ENCODE measurements around the gene SNX19.

The SNX19 gene

DNA sequence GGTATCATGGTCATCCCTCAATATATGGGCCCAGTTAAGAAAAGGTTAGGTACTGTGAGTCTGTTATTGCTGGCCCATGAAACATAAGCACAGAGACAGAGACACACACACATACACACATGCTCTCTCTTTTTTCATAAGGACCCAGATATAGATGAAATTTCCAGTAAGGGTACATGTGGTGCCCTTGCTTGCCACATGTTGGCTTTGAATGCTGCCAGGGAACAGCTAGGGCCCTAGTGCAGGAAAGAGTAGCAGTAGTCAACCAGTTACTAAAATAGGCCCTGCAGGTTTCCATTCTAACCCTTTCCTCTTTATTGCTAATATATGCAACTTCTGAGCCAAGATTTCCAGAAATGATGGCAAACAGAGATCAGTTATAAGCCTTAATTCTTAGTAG, 9.1 kb downstream of the SNX19 start:
- DNase-seq (ENCODE audit: low spot score): no peak

DNA sequence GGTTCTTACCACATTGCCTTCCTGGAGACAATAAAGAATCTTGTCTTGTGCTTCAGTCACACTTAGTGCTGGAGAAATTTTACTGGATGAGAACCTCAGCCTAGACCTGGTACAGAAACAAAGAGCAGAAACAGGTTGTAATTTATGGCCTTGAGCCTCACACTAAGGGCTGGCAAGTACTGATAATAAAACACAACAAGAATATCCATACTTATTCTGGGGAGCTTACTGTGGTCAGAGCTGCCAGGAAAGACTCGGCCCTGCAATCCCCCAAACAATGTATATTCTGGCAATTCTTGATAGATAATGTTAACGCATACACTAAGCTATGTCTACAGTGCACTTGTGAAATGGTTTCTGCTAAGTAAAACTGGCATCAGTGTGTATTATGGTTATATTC, 9.7 kb downstream of the SNX19 start:
- no peak for DNase-seq (ENCODE audit: low spot score)

- no peak for DNase-seq (ENCODE audit: low spot score)
Measured at GRCh38 chr11:130905512-130905911, 10.8 kb downstream of the SNX19 start.

GRCh38 chr11:130904380-130904779, 11.9 kb downstream of the SNX19 start:
- DNase-seq (ENCODE audit: low spot score): peak; percentile 31

DNA sequence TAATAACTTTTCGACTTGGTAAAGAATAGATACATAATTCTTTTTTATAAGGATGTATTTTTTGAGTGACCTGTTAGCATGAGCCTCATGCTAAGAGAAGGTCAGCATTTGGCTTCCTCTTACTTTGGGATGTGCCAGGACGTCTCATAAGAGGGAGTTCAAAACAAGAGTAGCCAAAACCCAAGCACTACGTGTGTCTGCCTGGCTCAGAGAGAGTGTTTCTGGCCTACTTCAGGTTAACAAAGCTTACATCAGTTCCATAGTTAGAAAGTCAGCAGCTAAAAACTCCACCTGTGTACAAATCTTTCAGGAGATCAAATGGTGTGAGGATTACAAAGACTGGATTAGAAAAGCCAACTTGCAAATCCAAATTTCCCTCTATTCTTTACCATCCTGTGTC, 13.9 kb downstream of the SNX19 start:
- no peak for DNase-seq (ENCODE audit: low spot score)

DNA sequence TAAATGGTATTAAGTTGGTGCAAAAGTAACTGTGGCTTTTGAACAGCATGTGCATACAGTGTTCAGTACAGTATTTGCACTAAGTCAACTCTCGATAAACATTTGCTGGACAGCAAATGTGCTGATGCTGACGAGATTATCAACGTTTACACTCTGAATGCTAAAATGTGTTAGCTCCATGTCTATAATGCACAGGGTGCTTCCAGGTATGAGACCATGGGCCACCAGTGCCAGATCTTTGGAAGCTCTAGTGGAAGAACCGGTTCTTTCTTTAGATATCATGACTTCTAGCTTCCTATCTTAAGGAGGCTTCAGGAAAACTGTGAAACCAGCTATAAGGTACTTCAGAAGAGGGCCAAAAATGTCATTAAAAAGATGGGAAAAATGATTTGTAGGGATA, 17.2 kb downstream of the SNX19 start:
- DNase-seq (ENCODE audit: low spot score): no peak

GRCh38 chr11:130897262-130898182, 18.8 kb downstream of the SNX19 start:
- no peak for DNase-seq (ENCODE audit: low spot score)

DNA sequence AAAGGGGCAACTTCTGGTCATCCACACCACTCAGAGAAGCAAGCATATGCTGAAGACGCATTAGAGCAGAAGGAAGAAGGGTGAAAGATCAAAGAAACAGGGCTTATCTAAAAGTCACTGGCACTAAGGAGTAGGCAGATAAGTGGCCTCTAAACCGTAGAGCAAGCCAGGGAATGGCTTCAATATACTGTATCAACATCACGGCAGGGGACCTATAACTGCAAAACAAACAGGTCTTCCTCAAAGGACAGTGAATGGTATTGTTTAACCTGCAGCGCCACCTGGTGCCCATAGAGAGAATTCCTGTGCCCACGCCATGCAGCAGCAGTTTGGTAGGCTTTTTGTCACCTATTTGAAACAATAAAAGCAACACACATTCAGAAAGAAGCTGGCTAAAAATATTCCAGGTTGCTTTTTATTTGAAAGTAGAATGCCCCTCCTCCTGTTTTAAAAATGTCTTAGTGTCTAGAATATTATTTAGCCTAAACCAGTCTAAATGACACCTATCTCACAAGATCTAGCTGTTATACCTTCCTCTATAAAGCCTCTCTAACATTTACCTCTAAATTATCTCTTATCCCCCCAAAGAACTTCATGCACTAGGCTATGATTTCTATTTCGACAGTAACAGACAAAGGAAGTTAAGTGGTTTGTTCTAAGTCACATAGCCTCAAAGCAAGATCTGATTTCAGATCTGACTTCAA, 21.8 kb downstream of the SNX19 start:
- DNase-seq (ENCODE audit: low spot score): peak; percentile 41

DNA sequence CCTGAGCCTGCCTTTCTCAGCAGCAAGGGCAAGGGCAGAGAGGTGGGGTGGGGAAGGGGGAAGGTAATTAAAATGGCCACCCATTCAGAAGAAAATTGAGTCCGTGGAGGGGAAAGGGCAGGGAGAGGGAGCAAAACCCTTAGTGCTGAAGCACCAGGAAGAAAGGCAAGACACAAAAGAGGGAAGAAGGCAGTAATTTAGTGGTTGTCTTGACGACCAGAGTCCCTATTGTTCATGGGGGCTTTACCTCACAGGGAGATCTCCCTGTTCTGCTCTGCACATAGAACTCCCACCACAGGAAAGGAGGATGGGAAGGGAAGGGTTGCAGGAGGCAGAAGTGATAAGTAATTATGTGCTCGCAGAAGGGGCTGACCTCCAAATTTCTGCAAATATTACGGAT, 23.4 kb downstream of the SNX19 start:
- no peak for DNase-seq (ENCODE audit: low spot score)

- no peak for DNase-seq (ENCODE audit: low spot score)
Measured at GRCh38 chr11:130891326-130891725, 25.0 kb downstream of the SNX19 start.

DNA sequence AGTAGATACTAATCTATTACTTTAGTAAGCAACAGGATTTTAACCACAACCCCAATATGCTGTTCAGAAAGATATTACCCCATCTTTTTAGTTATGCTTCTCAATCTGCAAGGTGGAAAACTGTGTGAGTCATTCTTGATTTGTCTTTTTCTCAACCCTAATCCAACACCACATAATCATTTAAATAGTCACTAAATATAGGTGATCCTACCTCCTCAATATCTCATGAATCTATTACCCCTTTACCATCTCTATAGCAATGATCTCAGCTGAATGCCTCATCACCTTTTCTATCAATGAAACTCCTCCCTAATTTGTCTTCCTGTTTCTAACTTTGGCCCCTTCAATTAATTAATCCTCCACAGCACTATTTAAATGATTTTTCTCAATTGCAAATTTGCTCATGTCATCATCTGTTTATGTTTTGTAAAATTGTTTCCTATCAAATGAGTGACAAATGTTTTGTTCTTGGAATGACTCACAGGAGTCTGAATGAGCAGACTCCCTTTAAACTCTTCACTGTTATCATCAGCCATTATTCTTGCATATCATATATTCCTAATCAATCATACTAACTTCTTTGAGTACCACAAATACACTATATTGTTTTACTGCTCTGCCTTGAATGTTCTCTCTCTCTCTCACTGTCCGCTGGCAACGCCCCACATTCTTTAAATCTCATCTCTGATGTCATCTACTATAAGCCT, 26.1 kb downstream of the SNX19 start:
- DNase-seq (ENCODE audit: low spot score): no peak

DNA sequence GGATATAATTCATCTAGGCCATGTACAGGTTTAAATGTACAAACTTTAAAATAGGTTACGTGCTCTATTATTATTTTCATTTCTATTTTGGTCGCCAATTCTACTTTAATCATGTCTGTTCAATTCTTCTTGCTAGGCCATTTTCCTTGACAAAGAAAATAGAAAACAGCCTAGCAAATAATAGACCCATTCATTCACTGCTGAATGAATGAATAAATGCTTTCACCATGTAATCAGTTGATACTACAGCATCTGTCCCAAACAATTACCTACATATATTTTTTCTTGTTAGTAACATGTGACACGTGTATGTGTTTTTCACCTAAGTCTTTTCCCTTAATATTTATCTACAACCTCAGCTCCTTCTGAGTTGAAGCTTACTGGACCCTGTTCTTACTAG, 27.5 kb downstream of the SNX19 start:
- DNase-seq (ENCODE audit: low spot score): no peak

DNA sequence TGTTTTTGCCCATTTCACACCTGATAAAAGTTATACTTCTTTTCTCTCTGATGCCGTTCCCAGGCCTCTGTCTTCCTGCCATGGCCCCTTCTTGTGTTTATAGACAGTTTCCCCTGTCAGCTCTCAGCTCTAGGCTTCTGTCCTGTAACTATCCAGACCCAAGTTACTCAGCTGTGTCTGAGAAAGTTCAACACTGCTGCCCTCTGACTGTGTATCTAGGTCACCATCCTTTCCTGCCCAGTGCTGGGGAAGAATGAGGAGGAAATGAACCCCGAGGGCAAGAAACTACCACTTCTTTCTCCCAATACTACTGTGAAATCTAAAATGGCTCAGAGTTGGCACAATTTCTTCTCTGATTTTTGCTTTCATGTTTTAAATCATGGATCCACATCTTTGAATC, 29.6 kb downstream of the SNX19 start:
- DNase-seq (ENCODE audit: low spot score): no peak

- no peak for DNase-seq (ENCODE audit: low spot score)
Measured at GRCh38 chr11:130882138-130882551, 34.1 kb downstream of the SNX19 start.

GRCh38 chr11:130881475-130882137, 34.7 kb downstream of the SNX19 start:
- no peak for DNase-seq (ENCODE audit: low spot score)

- DNase-seq (ENCODE audit: low spot score): no peak
Measured at GRCh38 chr11:130879836-130880235, 36.4 kb downstream of the SNX19 start.

- no peak for DNase-seq (ENCODE audit: low spot score)
Measured at GRCh38 chr11:130876931-130877915, 39.1 kb downstream of the SNX19 start.

GRCh38 chr11:130876100-130876499, 40.2 kb downstream of the SNX19 start:
- DNase-seq (ENCODE audit: low spot score): no peak

DNA sequence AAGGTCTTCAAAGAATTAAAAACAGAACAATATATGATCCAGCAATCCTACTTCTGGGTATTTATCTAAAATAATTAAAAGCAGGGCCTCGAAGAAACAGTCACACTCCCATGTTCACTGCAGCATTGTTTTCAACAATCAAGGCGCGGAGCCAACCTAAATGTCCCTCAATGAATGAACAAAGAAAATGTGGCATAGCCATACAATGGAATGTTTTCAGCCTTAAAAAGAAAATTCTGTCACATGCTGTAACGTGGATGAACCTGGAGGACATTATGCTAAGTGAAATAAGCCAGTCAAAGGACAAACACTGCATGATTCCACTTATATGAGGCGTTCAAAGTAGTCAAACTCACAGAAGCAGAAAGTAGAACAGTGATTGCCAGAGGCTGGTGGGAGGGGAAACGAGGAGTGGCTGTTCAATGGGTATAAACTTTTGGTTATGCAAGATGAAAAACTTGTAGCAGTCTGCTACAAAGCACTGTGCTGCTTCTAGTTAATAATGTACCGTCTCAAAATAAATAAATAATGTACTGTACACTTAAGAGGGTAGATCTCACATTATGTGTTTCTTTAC, 41.2 kb downstream of the SNX19 start:
- DNase-seq (ENCODE audit: low spot score): no peak

- no peak for DNase-seq (ENCODE audit: low spot score)
Measured at GRCh38 chr11:130874396-130874795, 41.9 kb downstream of the SNX19 start.

DNA sequence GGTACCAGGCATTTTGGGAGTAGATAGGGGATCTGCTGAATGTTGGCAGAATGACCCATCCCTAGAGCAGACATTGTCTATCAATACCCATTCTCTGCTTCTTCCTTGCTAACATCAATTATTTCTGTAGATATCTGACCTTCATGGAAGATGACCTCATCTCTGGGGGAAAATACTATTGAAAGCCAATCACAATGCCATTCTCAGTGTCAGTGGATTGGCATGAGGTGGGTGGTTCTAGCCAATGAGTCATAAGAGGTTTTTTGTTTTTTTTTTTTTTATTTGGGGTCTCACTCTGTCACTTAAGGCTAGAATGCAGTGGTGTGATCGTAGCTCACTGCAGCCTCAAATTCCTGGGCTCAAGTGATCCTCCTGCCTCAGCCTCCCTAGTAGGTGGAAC, 42.5 kb downstream of the SNX19 start:
- DNase-seq (ENCODE audit: low spot score): no peak
